Testis (tissue), 3 donors: Measurements from ENCODE around the gene C1orf21. TPM values are rescaled to one million over a fixed set of nuclear protein-coding genes. Genes with fewer than 3 reads are reported as not detected.

Experiments used
- DNase-seq: peaks from one replicate; pipeline ENCODE4 v3.0.0-alpha.2; 2019
- H3K27ac ChIP-seq, 2 donors: fragments of 200-600 bp; sonication (generic); one replicate each; pipeline ENCODE4 v1.5.1; 2019
- H3K27me3 ChIP-seq: fragments of 200-600 bp; sonication (generic); one replicate; pipeline ENCODE4 v1.5.1; 2019
- H3K36me3 ChIP-seq: fragments of 200-600 bp; sonication (generic); one replicate; pipeline ENCODE4 v1.5.1; 2017; ENCODE audit warnings: low read depth; ENCODE audit errors: missing control alignments
- H3K4me1 ChIP-seq: fragments of 200-600 bp; sonication (generic); one replicate; pipeline ENCODE4 v1.5.1; 2019
- H3K4me3 ChIP-seq, 2 donors: fragments of 200-600 bp; sonication (generic); one replicate each; pipeline ENCODE4 v1.5.1; 2017 to 2019
- H3K9me3 ChIP-seq: fragments of 200-600 bp; sonication (generic); one replicate; pipeline ENCODE4 v1.5.1; 2017
- CTCF ChIP-seq, 3 experiments: fragments of 450-650 bp in 2 of 3; fragments of 200-600 bp in 1 of 3; sonication (generic) in 1 of 3; IDR thresholded peaks; one replicate each; pipeline ENCODE4 v1.5.1; 2016 to 2019; ENCODE audit warnings: antibody characterized with exemption in 3 of 3, mild to moderate bottlenecking in 2 of 3, moderate library complexity in 1 of 3
- POLR2A ChIP-seq: fragments of 450-650 bp; IDR thresholded peaks from one replicate; pipeline ENCODE4 v1.6.1; 2017; ENCODE audit warnings: antibody characterized with exemption, mild to moderate bottlenecking, moderate library complexity
- WGBS, 2 donors: methylation state at CpG; one replicate each; pipeline ENCODE4 v1.1.5; 2018; 5-methylcytosine and 5-hydroxymethylcytosine counted together
- intact Hi-C: fragments of 100-400 bp; cut with DNase I; formaldehyde crosslinking; loops from one replicate; pipeline ENCODE4 v1.15.1; 2023; ENCODE audit warnings: low total_unique reads
- polyA plus RNA-seq: library from polyadenylated mRNA; stranded (reverse); fragments of 350-450 nt; fragmentation: Illumina TruSeq; extraction: RNeasy Lipid Tissue Mini Kit (QIAGEN cat#74804); gene quantifications from one replicate; pipeline ENCODE4 v1.2.3, GENCODE V29; 2014; ENCODE audit warnings: low read depth, low replicate concordance; ENCODE audit not compliant: insufficient read depth
- total RNA-seq, 2 donors: library from RNA; depleted of rRNA; stranded (reverse); fragments of >200 nt; gene quantifications; one replicate each; pipeline ENCODE4 v1.2.3, GENCODE V29; 2016

C1orf21 gene
- total and polyA plus RNA-seq, 3 donors from 2014 or later, result 13.9 to 17.2 (median 16.0) TPM

GRCh38 chr1:184641894-184642293, 255.1 kb downstream of the C1orf21 start:
- TF ChIP-seq POLR2A (no peak), CTCF (IDR thresholded peaks at IDR 0.05) (no peak)
- WGBS, 2 donors, result 58 to 80% methylated on average over 2 of the region's 2 CpGs
- Histone ChIP-seq H3K36me3 (no peaks in the 10 kb centered on the region), H3K27ac (no peak overlapping the region), H3K4me1 (peaks cover 4% of the 10 kb centered on the region), H3K4me3 (no peak overlapping the region), H3K9me3 (no peaks in the 10 kb centered on the region), H3K27me3 (no peaks in the 10 kb centered on the region)
- no peak for DNase-seq
- intact Hi-C loops, result no loop called here

GRCh38 chr1:184643661-184644060, 256.8 kb downstream of the C1orf21 start:
- H3K36me3 ChIP-seq, result no peaks in the 10 kb centered on the region
- peaks cover 4% of the 10 kb centered on the region for H3K4me1 ChIP-seq
- H3K27ac ChIP-seq, result no peak overlapping the region
- H3K27me3 ChIP-seq, result no peaks in the 10 kb centered on the region
- intact Hi-C loops, result no loop called here
- TF ChIP-seq CTCF (IDR thresholded peaks at IDR 0.05), result no peak
- TF ChIP-seq POLR2A, result no peak
- no peak for DNase-seq
- 46 to 64% methylated on average over 1 of the region's 1 CpG for WGBS, 2 donors
- no peak overlapping the region for H3K4me3 ChIP-seq
- no peaks in the 10 kb centered on the region for H3K9me3 ChIP-seq

- Histone ChIP-seq H3K4me3 (no peak overlapping the region), H3K9me3 (no peaks in the 10 kb centered on the region), H3K27ac (no peak overlapping the region), H3K27me3 (no peaks in the 10 kb centered on the region), H3K36me3 (no peaks in the 10 kb centered on the region), H3K4me1 (peaks cover 4% of the 10 kb centered on the region)
- no peak for DNase-seq
- 87% methylated on average over 7 to 11 of the region's 11 CpGs for WGBS, 2 donors
- intact Hi-C loops, result no loop called here
- TF ChIP-seq POLR2A (no peak), CTCF (IDR thresholded peaks at IDR 0.05) (no peak)
These were observed 257.9 kb downstream of the C1orf21 start for GRCh38 chr1:184644771-184645170.

GRCh38 chr1:184646178-184646701, 259.4 kb downstream of the C1orf21 start:
- DNase-seq, result no peak
- Histone ChIP-seq H3K4me1 (peaks cover 4% of the 10 kb centered on the region), H3K27ac (no peak overlapping the region), H3K36me3 (no peaks in the 10 kb centered on the region), H3K9me3 (no peaks in the 10 kb centered on the region), H3K4me3 (no peak overlapping the region), H3K27me3 (no peaks in the 10 kb centered on the region)
- 85 to 92% methylated on average over 3 of the region's 3 CpGs for WGBS, 2 donors
- no peak for TF ChIP-seq CTCF (IDR thresholded peaks at IDR 0.05)
- TF ChIP-seq POLR2A, result no peak
- intact Hi-C loops, result no loop called here

GRCh38 chr1:184646824-184647223, 260.0 kb downstream of the C1orf21 start:
- Histone ChIP-seq H3K36me3 (no peaks in the 10 kb centered on the region), H3K27me3 (no peaks in the 10 kb centered on the region), H3K27ac (no peak overlapping the region), H3K4me1 (no peaks in the 10 kb centered on the region), H3K4me3 (no peak overlapping the region), H3K9me3 (no peaks in the 10 kb centered on the region)
- intact Hi-C loops, result no loop called here
- DNase-seq, result no peak
- 89 to 100% methylated on average over 1 to 3 of the region's 3 CpGs for WGBS, 2 donors
- TF ChIP-seq POLR2A (no peak), CTCF (IDR thresholded peaks at IDR 0.05) (no peak)
